ENCODE data around the gene MARS1.

The MARS1 gene

DNA sequence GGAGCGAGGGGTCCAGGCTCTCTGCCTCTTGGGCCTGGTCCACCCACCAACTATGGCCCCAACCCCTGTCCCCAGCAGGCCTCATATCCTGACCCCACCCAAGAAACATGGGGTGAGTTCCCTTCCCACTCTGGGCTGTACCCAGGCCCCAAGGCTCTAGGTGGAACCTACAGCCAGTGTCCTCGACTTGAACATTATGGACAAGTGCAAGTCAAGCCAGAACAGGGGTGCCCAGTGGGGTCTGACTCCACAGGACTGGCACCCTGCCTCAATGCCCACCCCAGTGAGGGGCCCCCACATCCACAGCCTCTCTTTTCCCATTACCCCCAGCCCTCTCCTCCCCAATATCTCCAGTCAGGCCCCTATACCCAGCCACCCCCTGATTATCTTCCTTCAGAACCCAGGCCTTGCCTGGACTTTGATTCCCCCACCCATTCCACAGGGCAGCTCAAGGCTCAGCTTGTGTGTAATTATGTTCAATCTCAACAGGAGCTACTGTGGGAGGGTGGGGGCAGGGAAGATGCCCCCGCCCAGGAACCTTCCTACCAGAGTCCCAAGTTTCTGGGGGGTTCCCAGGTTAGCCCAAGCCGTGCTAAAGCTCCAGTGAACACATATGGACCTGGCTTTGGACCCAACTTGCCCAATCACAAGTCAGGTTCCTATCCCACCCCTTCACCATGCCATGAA, 16.8 kb upstream of the MARS1 start:
- DNase-seq (ENCODE audit: low read depth): no peak
- TF ChIP-seq, protein P1, sequence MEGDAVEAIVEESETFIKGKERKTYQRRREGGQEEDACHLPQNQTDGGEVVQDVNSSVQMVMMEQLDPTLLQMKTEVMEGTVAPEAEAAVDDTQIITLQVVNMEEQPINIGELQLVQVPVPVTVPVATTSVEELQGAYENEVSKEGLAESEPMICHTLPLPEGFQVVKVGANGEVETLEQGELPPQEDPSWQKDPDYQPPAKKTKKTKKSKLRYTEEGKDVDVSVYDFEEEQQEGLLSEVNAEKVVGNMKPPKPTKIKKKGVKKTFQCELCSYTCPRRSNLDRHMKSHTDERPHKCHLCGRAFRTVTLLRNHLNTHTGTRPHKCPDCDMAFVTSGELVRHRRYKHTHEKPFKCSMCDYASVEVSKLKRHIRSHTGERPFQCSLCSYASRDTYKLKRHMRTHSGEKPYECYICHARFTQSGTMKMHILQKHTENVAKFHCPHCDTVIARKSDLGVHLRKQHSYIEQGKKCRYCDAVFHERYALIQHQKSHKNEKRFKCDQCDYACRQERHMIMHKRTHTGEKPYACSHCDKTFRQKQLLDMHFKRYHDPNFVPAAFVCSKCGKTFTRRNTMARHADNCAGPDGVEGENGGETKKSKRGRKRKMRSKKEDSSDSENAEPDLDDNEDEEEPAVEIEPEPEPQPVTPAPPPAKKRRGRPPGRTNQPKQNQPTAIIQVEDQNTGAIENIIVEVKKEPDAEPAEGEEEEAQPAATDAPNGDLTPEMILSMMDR (IDR thresholded peaks at IDR 0.05; ENCODE audit: control insufficient read depth, insufficient read depth, low read depth, low read length, missing control alignments): no peak
- H3K4me3 ChIP-seq (ENCODE audit: control insufficient read depth, low read depth, low read length): no peak overlapping the region

DNA sequence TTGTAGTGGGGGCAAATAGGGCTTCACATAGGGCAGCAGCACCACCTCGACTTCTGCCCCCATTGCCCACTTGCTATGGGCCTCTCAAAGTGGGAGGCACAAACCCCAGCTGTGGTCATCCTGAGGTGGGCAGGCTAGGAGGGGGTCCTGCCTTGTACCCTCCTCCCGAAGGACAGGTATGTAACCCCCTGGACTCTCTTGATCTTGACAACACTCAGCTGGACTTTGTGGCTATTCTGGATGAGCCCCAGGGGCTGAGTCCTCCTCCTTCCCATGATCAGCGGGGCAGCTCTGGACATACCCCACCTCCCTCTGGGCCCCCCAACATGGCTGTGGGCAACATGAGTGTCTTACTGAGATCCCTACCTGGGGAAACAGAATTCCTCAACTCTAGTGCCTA, 16.2 kb upstream of the MARS1 start:
- no peak for DNase-seq (ENCODE audit: low read depth)
- TF ChIP-seq, protein P1 (IDR thresholded peaks at IDR 0.05; ENCODE audit: control insufficient read depth, insufficient read depth, low read depth, low read length, missing control alignments): no peak
- no peak overlapping the region for H3K4me3 ChIP-seq (ENCODE audit: control insufficient read depth, low read depth, low read length)

DNA sequence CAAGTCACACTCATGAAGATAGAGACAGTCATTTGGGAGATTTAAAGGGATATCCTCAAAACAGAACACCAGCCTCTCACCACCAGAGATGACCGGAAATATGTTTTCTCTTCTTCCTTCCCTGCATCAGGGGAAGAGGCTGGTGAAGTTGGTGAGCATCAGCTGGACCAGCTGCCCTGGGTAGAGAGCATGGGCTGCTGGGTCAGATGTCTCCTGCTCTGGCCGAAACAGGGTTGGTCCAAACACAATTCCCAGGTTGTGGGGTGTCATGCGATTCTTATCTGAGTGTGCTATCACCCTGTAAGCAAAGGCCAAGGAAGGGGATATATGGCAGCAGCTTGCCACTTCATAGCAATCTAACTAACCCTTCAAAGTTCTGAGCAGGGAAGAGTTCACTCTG, 15.5 kb upstream of the MARS1 start:
- no peak for DNase-seq (ENCODE audit: low read depth)
- H3K4me3 ChIP-seq (ENCODE audit: control insufficient read depth, low read depth, low read length): no peak overlapping the region
- TF ChIP-seq, protein P1 (IDR thresholded peaks at IDR 0.05; ENCODE audit: control insufficient read depth, insufficient read depth, low read depth, low read length, missing control alignments): no peak

DNA sequence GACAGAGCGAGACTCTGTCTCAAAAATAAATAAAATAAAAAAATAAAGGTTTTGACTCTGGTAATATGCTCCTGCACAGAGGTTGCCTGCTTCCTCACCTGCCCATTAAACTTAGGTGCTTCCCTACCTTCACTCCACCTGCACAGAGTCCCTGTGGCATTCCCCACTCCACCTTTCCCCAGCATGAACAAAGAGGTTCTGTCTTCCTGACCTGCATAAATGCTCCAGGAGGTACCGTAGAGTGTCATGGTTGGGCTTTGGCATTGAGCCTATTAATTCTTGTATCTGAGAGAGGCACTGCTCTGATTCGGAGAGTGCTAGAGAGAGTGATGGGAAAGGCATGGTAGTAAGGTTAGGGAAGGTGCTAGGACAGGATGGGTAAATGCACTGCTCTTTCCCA, 14.5 kb upstream of the MARS1 start:
- TF ChIP-seq, protein P1 (IDR thresholded peaks at IDR 0.05; ENCODE audit: control insufficient read depth, insufficient read depth, low read depth, low read length, missing control alignments): no peak

DNA sequence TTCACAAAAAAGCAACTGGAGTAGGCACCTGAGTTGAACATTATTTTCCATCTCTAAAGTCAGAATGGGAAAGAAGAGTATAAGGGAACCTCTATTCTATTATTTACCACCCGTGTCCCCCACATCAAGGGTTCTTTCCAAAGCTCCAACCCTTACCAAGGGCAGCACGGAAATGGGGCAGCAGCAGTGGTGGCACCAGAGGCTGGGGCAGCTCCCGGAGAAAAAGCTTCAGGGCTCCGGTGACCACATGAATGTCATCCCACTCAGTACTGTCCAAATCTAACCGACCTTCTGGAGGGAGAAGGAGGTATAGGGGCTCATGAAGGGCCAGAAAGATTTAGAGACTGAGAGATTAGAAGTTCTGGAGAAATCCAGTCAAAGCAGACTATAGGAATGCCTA, 14.0 kb upstream of the MARS1 start:
- no peak overlapping the region for H3K4me3 ChIP-seq (ENCODE audit: control insufficient read depth, low read depth, low read length)
- DNase-seq (ENCODE audit: low read depth): no peak
- TF ChIP-seq, protein P1 (IDR thresholded peaks at IDR 0.05; ENCODE audit: control insufficient read depth, insufficient read depth, low read depth, low read length, missing control alignments): no peak

More for the DNA sequence above, 14.5 kb upstream of the MARS1 start:
- no peak for DNase-seq (ENCODE audit: low read depth)
- no peak overlapping the region for H3K4me3 ChIP-seq (ENCODE audit: control insufficient read depth, low read depth, low read length)

DNA sequence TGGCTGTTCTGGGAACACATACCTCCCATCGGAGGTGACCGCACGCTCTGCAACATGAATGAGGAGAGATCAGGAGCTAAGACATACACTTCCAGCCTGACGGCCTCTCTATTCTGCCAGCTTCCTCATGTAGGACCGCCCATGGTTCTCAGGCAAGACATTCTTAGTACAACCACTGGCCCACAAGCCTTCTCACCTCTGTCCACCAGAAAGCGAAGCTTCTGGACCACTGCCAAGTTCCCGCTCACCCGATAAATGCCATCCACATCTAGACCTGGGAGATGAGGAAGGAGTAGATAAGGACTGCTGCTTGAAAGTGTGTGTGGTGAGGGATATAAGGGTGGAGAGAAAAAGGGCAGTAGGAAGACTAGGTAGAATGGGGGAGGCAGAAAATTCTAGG, 13.4 kb upstream of the MARS1 start:
- TF ChIP-seq, protein P1 (IDR thresholded peaks at IDR 0.05; ENCODE audit: control insufficient read depth, insufficient read depth, low read depth, low read length, missing control alignments): no peak
- no peak overlapping the region for H3K4me3 ChIP-seq (ENCODE audit: control insufficient read depth, low read depth, low read length)

More for the DNA sequence above, 13.4 kb upstream of the MARS1 start:
- DNase-seq (ENCODE audit: low read depth): no peak

Data from AG09309 (cell line).